Sigmoid colon (tissue), 4 donors: ENCODE measurements around the gene RNF144A.

Source experiments
- CTCF ChIP-seq, 4 experiments: fragments of 450-650 bp in 3 of 4; fragments of 200-600 bp in 1 of 4; IDR thresholded peaks; one replicate each; pipeline ENCODE4 v1.5.1; 2016 to 2019; ENCODE audit warnings: antibody characterized with exemption in 4 of 4, mild to moderate bottlenecking in 3 of 4, moderate library complexity in 2 of 4
- POLR2A ChIP-seq, 2 donors: fragments of 450-650 bp; IDR thresholded peaks; one replicate each; pipeline ENCODE4 v1.6.1; 2016; ENCODE audit warnings: antibody characterized with exemption in 2 of 2, mild to moderate bottlenecking in 2 of 2, moderate library complexity in 2 of 2
- POLR2AphosphoS5 ChIP-seq, 4 donors: sonication (generic); formaldehyde crosslinking; IDR thresholded peaks; one replicate each; pipeline ENCODE4 v1.6.1; 2017; ENCODE audit warnings: antibody characterized with exemption in 4 of 4

GRCh38 chr2:6885968-6886367 lies 31.2 kb upstream of the RNF144A start:
- no peak for TF ChIP-seq CTCF (IDR thresholded peaks at IDR 0.05)
- no peak for TF ChIP-seq POLR2AphosphoS5 (IDR thresholded peaks at IDR 0.05)
- no peak for TF ChIP-seq POLR2A (IDR thresholded peaks at IDR 0.05)
